ENCODE results near the gene MTARC1.

GRCh38 chr1:220748936-220749335 lies 37.8 kb upstream of the MTARC1 start:
- TF ChIP-seq ZNF274 (IDR thresholded peaks at IDR 0.05; ENCODE audit: low read depth, low read length) = no peak
- TF ChIP-seq SUZ12 (IDR thresholded peaks at IDR 0.05; ENCODE audit: extremely low read depth, insufficient read depth, insufficient read length) = no peak
- TF ChIP-seq YY1 (IDR thresholded peaks at IDR 0.05; ENCODE audit: insufficient read depth, insufficient read length) = no peak

Measured in NT2/D1 (cell line).